A549 (cell line): ENCODE results near the gene CLEC6A. TPM values are rescaled to one million over a fixed set of nuclear protein-coding genes. Genes with fewer than 3 reads are reported as not detected.

Experiments used
- ATAC-seq, 2 experiments: fragments of 200-7000 bp in 1 of 2; fragments of >200 bp in 1 of 2; cut with Nextera tagmentation in 1 of 2; cut with Tn5 transposase in 1 of 2; 3 replicates each; pipeline versions ENCODE4 v1.8.0 to v1.9.1; 2018 to 2020; ENCODE audit warnings: mild to moderate bottlenecking in 1 of 2, moderate library complexity in 1 of 2
- CTCF ChIA-PET: fragments of 300-600 bp; sonication (Branson Sonifier 250); formaldehyde crosslinking; extraction: SDS; loops from one replicate; lab custom pipeline; 2021; ENCODE audit warnings: antibody characterized with exemption, inconsistent platforms; lab: Yijun Ruan, JAX
- POLR2A ChIA-PET: fragments of 350-600 bp; formaldehyde crosslinking; extraction: SDS; loops from one replicate; lab custom pipeline; 2021; ENCODE audit warnings: antibody characterized with exemption, inconsistent platforms; lab: Yijun Ruan, JAX
- DNase-seq, 2 experiments: peaks; one replicate each; pipeline versions ENCODE4 v3.0.0 to v3.0.0-alpha.2; 2011 to 2016; ENCODE audit warnings: low read depth in 1 of 2, low spot score in 1 of 2
- FAIRE-seq: peaks from 2 replicates; lab custom pipeline; 2011; peaks lifted over from hg19 to GRCh38; lab: Jason Lieb, UNC
- H3K27ac ChIP-seq, 2 experiments: fragments of >200 bp; sonication (Bioruptor Twin); formaldehyde crosslinking; 3 replicates each; pipeline ENCODE4 v1.5.1; 2016 to 2017
- H3K4me1 ChIP-seq: fragments of >200 bp; sonication (Bioruptor Twin); formaldehyde crosslinking; 3 replicates; pipeline ENCODE4 v1.6.1; 2016
- H3K4me2 ChIP-seq: fragments of >200 bp; sonication (Bioruptor Twin); formaldehyde crosslinking; 3 replicates; pipeline ENCODE4 v1.6.1; 2016
- H3K4me3 ChIP-seq: fragments of >200 bp; sonication (Bioruptor Twin); formaldehyde crosslinking; 3 replicates; pipeline ENCODE4 v1.5.1; 2016
- H3K9me3 ChIP-seq: fragments of >200 bp; sonication (Bioruptor Twin); formaldehyde crosslinking; 3 replicates; pipeline ENCODE4 v1.6.1; 2016
- BCL3 ChIP-seq: fragments of >200 bp; sonication (Bioruptor Twin); formaldehyde crosslinking; IDR thresholded peaks from 3 replicates; pipeline ENCODE4 v1.6.1; 2016
- CBX2 ChIP-seq: fragments of 200-600 bp; sonication (generic); IDR thresholded peaks from 2 replicates; pipeline ENCODE4 v1.6.1; 2016; ENCODE audit warnings: low read depth, mild to moderate bottlenecking, borderline replicate concordance
- CHD2 ChIP-seq: fragments of 150-350 bp; IDR thresholded peaks from 2 replicates; pipeline ENCODE4 v1.6.1; 2014; ENCODE audit warnings: low read length; ENCODE audit not compliant: partially characterized antibody
- CTCF ChIP-seq: fragments of >200 bp; sonication (Bioruptor Twin); formaldehyde crosslinking; IDR thresholded peaks from 3 replicates; pipeline ENCODE4 v1.5.1; 2016
- E2F6 ChIP-seq: IDR thresholded peaks from 2 replicates; pipeline ENCODE4 v1.6.1; 2012; ENCODE audit warnings: low read depth, borderline replicate concordance
- FOSB ChIP-seq: fragments of 250-450 bp; sonication (Bioruptor Pico); IDR thresholded peaks from 2 replicates; pipeline ENCODE4 v1.5.0; 2020; ENCODE audit warnings: mild to moderate bottlenecking, moderate library complexity
- FOSL2 ChIP-seq, 2 experiments: fragments of 450-650 bp in 1 of 2; fragments of >200 bp in 1 of 2; sonication (Bioruptor Twin) in 1 of 2; formaldehyde crosslinking; IDR thresholded peaks; 2 replicates each; pipeline versions ENCODE4 v1.5.0 to v1.6.1; 2016 to 2020; ENCODE audit warnings: mild to moderate bottlenecking in 1 of 2, moderate library complexity in 1 of 2
- HDAC2 ChIP-seq: fragments of 200-600 bp; sonication (generic); IDR thresholded peaks from 2 replicates; pipeline ENCODE4 v1.6.1; 2016
- HEYL ChIP-seq: fragments of 250-450 bp; sonication (Bioruptor Pico); IDR thresholded peaks from 2 replicates; pipeline ENCODE4 v1.8.0; 2021; ENCODE audit warnings: mild to moderate bottlenecking, moderate library complexity
- HOXB13 ChIP-seq: fragments of 250-450 bp; sonication (Bioruptor Pico); IDR thresholded peaks from 2 replicates; pipeline ENCODE4 v1.5.0; 2020; ENCODE audit warnings: low read depth, mild to moderate bottlenecking, moderate library complexity
- HOXB5 ChIP-seq: fragments of 250-450 bp; sonication (Bioruptor Pico); IDR thresholded peaks from 2 replicates; pipeline ENCODE4 v1.5.0; 2020; ENCODE audit warnings: mild to moderate bottlenecking, moderate library complexity
- MAFK ChIP-seq: fragments of 450-650 bp; IDR thresholded peaks from 2 replicates; pipeline ENCODE4 v1.6.1; 2014; ENCODE audit not compliant: partially characterized antibody
- NFE2L2 ChIP-seq: fragments of 150-350 bp; conservative IDR thresholded peaks from 2 replicates; pipeline ENCODE4 v1.6.1; 2014; ENCODE audit warnings: low read length
- NR3C1 ChIP-seq: fragments of >200 bp; sonication (Bioruptor Twin); formaldehyde crosslinking; IDR thresholded peaks from 3 replicates; pipeline ENCODE4 v1.6.1; 2017
- POLR2AphosphoS2 ChIP-seq: conservative IDR thresholded peaks from 2 replicates; pipeline ENCODE4 v1.6.1; 2012; ENCODE audit warnings: low read length, improper control_type of control experiment, inconsistent platforms
- RARB ChIP-seq: fragments of 250-450 bp; sonication (Bioruptor Pico); IDR thresholded peaks from 2 replicates; pipeline ENCODE4 v1.8.0; 2021; ENCODE audit warnings: mild to moderate bottlenecking, moderate library complexity
- RCOR1 ChIP-seq: fragments of 150-350 bp; IDR thresholded peaks from 2 replicates; pipeline ENCODE4 v1.6.1; 2014; ENCODE audit warnings: antibody characterized with exemption, low read length, low read depth
- RFX5 ChIP-seq: fragments of 450-650 bp; IDR thresholded peaks from 2 replicates; pipeline ENCODE4 v1.7.1; 2014; ENCODE audit warnings: antibody characterized with exemption, mild to moderate bottlenecking, moderate library complexity
- RNF2 ChIP-seq: fragments of 200-600 bp; sonication (generic); IDR thresholded peaks from 2 replicates; pipeline ENCODE4 v1.6.1; 2016; ENCODE audit warnings: low read depth, mild to moderate bottlenecking, antibody characterized with exemption, moderate library complexity, borderline replicate concordance
- SREBF2 ChIP-seq: fragments of 450-650 bp; IDR thresholded peaks from 2 replicates; pipeline ENCODE4 v1.6.1; 2014; ENCODE audit warnings: mild to moderate bottlenecking, moderate library complexity
- WGBS: methylation state at CpG from one replicate; pipeline ENCODE4 v1.1.6; 2017; ENCODE audit errors: missing lambda C conversion rate; 5-methylcytosine and 5-hydroxymethylcytosine counted together
- polyA plus RNA-seq, 4 experiments: library from polyadenylated mRNA; depleted of rRNA in 3 of 4; stranded (reverse); fragments of >200 nt; fragmentation: RNase III in 1 of 4; extraction: RNeasy Plus Mini Kit Qiagen cat#74134 plus additional on column Dnase treatment in 1 of 4; gene quantifications; 2 replicates in 3 of 4; 3 replicates in 1 of 4; pipeline ENCODE4 v1.2.3, GENCODE V29; 2011 to 2017

Gene CLEC6A
- polyA plus RNA-seq, 2 of the 4 experiments (the other 2 are of a cell fraction), result not detected

- H3K4me2 ChIP-seq, result no peak within 1 kb of the TSS
- no peak for TF ChIP-seq NR3C1
- TF ChIP-seq SREBF2, result no peak
- TF ChIP-seq HEYL (CRISPR knock-in tag), result no peak
- FAIRE-seq (no peak), DNase-seq (no peak), ATAC-seq (no peak)
- H3K4me3 ChIP-seq, result no peak within 1 kb of the TSS
- POLR2A ChIA-PET, result no interaction called here
- CTCF ChIA-PET, result interaction anchor here (0.7 kb wide), 1 partner anchor 9 kb away, joined by 3 read pairs; no protein-coding TSS in a partner anchor
- H3K9me3 ChIP-seq, result no peaks in the 10 kb centered on the region
- WGBS, result 41% methylated on average over 4 of the region's 4 CpGs
- H3K27ac ChIP-seq, result no peak within 1 kb of the TSS
- H3K4me1 ChIP-seq, result no peaks in the 10 kb centered on the region
Measured at GRCh38 chr12:8513256-8513655, 57.5 kb downstream of the CLEC6A start, which contains the start of gene CLEC4D. TSS of gene CLEC4D (plus strand) at chr12:8513503. CDS start at chr12:8513733, 230 bp downstream.

- no peak for ATAC-seq
- CTCF ChIA-PET, result no interaction called here
- TF ChIP-seq CBX2, result no peak
- no peak for TF ChIP-seq BCL3
Measured at GRCh38 chr12:8517971-8518370, 62.2 kb downstream of the CLEC6A start.

GRCh38 chr12:8519171-8519570 is 63.4 kb downstream of the CLEC6A start:
- no peak overlapping the region for H3K4me3 ChIP-seq
- no peaks in the 10 kb centered on the region for H3K4me1 ChIP-seq
- CTCF ChIA-PET, result no interaction called here
- 34% methylated on average over 4 of the region's 4 CpGs for WGBS
- H3K4me2 ChIP-seq, result no peak overlapping the region
- H3K9me3 ChIP-seq, result peaks cover 4% of the 10 kb centered on the region; the same call in 1 of the 3 replicates
- ATAC-seq (no peak), FAIRE-seq (no peak), DNase-seq (no peak)
- no peak for TF ChIP-seq RCOR1
- no peak for TF ChIP-seq RFX5
- TF ChIP-seq CTCF, result no peak
- TF ChIP-seq RARB (CRISPR knock-in tag), result no peak
- no peak for TF ChIP-seq FOSB (CRISPR knock-in tag)
- no peak for TF ChIP-seq FOSL2 (IDR thresholded peaks at IDR 0.05)
- TF ChIP-seq FOSL2 (CRISPR knock-in tag; IDR thresholded peaks at IDR 0.05), result no peak
- TF ChIP-seq RNF2, result no peak
- no peak for TF ChIP-seq HDAC2
- no peak for TF ChIP-seq MAFK
- no peak for TF ChIP-seq HOXB13 (CRISPR knock-in tag)
- TF ChIP-seq NFE2L2, result no peak
- TF ChIP-seq E2F6, result no peak
- no peak for TF ChIP-seq POLR2AphosphoS2
- no peak for TF ChIP-seq SREBF2
- no peak for TF ChIP-seq HOXB5 (CRISPR knock-in tag)
- no peak for TF ChIP-seq CHD2
- H3K27ac ChIP-seq, result no peak overlapping the region
- POLR2A ChIA-PET, result no interaction called here

More at GRCh38 chr12:8517971-8518370, 62.2 kb downstream of the CLEC6A start:
- no peak overlapping the region for H3K4me3 ChIP-seq
- FAIRE-seq, result no peak
- WGBS, result 8% methylated on average over 2 of the region's 2 CpGs
- H3K9me3 ChIP-seq, result no peaks in the 10 kb centered on the region; the same call in 2 of the 3 replicates
- H3K27ac ChIP-seq, result no peak overlapping the region
- no peak for DNase-seq
- POLR2A ChIA-PET, result no interaction called here
- no peak overlapping the region for H3K4me2 ChIP-seq
- H3K4me1 ChIP-seq, result no peaks in the 10 kb centered on the region
